Lower lobe of right lung (tissue), 2 donors: ENCODE data around the gene SMYD3. TPM values are rescaled to one million over a fixed set of nuclear protein-coding genes. Genes with fewer than 3 reads are reported as not detected.

Experiments
- ATAC-seq, 2 donors: fragments of 200-7000 bp; cut with Tn5 transposase; one replicate each; pipeline ENCODE4 v1.9.1; 2020 to 2022; ENCODE audit warnings: mild to moderate bottlenecking in 2 of 2, moderate library complexity in 2 of 2
- DNase-seq: peaks from one replicate; pipeline ENCODE4 v3.0.0-alpha.2; 2020
- H3K27ac ChIP-seq: fragments of 200-600 bp; one replicate; pipeline ENCODE4 v1.8.0; 2022
- H3K27me3 ChIP-seq: fragments of 200-600 bp; one replicate; pipeline ENCODE4 v1.8.0; 2022; ENCODE audit warnings: low read depth
- H3K36me3 ChIP-seq: fragments of 200-600 bp; one replicate; pipeline ENCODE4 v1.8.0; 2022; ENCODE audit warnings: mild to moderate bottlenecking
- H3K4me1 ChIP-seq: fragments of 200-600 bp; one replicate; pipeline ENCODE4 v1.8.0; 2022
- H3K4me3 ChIP-seq: fragments of 200-600 bp; one replicate; pipeline ENCODE4 v1.8.0; 2022; ENCODE audit warnings: mild to moderate bottlenecking
- H3K9me3 ChIP-seq: fragments of 200-600 bp; one replicate; pipeline ENCODE4 v1.8.0; 2022
- intact Hi-C: fragments of 100-400 bp; cut with DNase I; formaldehyde crosslinking; loops from one replicate; pipeline ENCODE4 v1.11.0; 2022
- total RNA-seq: library from RNA; stranded (reverse); fragmentation: NEBNext Ultra II Directional; extraction: Animal tissue kit (Norgen Biotek cat#: 25700); gene quantifications from one replicate; pipeline ENCODE4 v1.2.1, GENCODE V29; 2021
- TF ChIP-seq, protein P1 (sequence below): fragments of 200-600 bp; IDR thresholded peaks from one replicate; pipeline ENCODE4 v1.8.0; 2022; ENCODE audit warnings: antibody characterized with exemption, mild to moderate bottlenecking
- donor health status: DM: no; HTN: yes; CAD: no; lungs with severe emphysema.

Gene SMYD3
- total RNA-seq, 1 donor from 2014 or later = 20.5 TPM

DNA sequence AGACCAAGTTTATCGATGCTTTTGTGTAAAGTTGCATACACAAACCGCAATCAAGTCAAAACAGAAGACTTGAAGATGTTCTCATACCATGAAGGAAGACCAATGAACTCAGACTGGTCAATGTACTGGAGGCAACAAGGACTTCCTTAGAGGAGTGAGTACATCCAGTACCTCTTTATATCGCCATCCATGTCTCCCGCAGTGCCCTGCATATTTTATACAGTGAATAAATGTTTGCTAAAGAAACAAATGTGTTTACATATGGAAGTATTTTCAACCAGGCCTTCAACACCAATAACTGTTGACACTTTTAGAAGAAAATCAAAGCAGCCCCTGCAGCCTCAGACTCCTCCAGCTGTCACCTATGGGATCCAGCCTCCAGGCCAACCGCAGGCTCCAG, 125.6 kb downstream of the SMYD3 start:
- Histone ChIP-seq H3K9me3 (no peaks in the 10 kb centered on the region), H3K27me3 (no peaks in the 10 kb centered on the region), H3K27ac (no peak overlapping the region), H3K4me1 (no peaks in the 10 kb centered on the region), H3K36me3 (no peaks in the 10 kb centered on the region), H3K4me3 (no peak overlapping the region)
- ATAC-seq = no peak
- TF ChIP-seq, protein P1, sequence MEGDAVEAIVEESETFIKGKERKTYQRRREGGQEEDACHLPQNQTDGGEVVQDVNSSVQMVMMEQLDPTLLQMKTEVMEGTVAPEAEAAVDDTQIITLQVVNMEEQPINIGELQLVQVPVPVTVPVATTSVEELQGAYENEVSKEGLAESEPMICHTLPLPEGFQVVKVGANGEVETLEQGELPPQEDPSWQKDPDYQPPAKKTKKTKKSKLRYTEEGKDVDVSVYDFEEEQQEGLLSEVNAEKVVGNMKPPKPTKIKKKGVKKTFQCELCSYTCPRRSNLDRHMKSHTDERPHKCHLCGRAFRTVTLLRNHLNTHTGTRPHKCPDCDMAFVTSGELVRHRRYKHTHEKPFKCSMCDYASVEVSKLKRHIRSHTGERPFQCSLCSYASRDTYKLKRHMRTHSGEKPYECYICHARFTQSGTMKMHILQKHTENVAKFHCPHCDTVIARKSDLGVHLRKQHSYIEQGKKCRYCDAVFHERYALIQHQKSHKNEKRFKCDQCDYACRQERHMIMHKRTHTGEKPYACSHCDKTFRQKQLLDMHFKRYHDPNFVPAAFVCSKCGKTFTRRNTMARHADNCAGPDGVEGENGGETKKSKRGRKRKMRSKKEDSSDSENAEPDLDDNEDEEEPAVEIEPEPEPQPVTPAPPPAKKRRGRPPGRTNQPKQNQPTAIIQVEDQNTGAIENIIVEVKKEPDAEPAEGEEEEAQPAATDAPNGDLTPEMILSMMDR = no peak
- intact Hi-C loops = no loop called here
- DNase-seq = no peak

DNA sequence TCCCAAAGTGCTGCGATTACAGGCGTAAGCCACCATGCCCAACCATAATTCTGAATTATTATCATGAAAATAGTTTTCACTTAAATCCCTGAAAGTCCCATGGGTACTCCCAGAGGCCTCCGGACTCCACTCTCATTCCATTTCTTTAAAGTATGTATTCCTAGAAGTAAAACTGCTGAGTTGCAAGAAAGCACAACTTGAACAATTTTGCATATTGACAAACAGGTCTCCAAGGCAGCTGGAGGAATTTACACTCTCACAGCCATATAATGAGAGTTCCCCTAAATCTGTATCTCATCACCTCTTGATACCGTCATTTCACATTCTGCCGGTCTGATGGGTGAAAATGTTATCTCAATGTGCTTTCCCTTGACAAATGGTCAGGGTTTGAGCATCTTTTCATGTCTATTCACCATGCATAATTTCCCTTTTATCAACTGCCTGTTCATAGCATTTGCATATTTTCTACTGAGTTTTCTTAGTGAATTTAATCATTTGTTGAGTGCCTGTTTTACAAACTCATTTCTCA, 129.4 kb downstream of the SMYD3 start:
- intact Hi-C loops = no loop called here
- Histone ChIP-seq H3K9me3 (no peaks in the 10 kb centered on the region), H3K27me3 (no peaks in the 10 kb centered on the region), H3K4me1 (no peaks in the 10 kb centered on the region), H3K27ac (no peak overlapping the region), H3K36me3 (no peaks in the 10 kb centered on the region), H3K4me3 (no peak overlapping the region)
- ATAC-seq (no peak), DNase-seq (no peak)
- TF ChIP-seq, protein P1 = no peak

DNA sequence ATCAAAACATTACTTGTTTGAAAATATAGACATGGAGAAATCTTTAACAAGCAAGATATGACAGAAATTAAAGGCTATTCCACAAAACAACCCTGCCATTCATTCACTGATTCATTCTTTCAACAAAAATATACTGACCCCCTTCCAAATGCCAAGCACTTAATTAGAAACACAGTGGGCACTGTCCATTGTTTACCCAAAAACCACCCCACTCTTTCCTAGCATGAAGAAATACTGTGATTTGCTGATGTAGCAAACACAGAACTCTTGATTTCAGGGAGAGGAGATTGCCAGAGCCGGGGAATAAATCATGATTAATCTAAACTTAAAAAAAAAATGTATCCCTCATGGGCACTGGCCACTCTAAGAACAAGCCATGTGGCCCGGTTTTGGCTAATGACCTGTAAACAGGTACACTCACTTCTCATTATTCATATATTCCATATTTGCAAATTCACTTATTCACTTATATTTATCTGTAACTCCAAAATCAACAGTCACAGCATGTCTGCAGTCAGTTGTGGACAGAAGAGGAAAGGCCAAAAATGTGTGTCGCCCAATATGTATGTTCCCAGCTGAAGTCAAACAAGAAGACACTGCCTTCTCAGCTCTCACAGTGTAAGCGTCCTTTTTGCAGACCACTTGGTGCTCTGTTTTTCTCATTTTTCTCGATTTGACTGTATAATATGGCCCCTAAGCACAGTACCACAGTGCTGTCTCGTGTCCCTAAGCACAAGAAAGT, 133.1 kb downstream of the SMYD3 start:
- Histone ChIP-seq H3K9me3 (no peaks in the 10 kb centered on the region), H3K4me1 (no peaks in the 10 kb centered on the region), H3K4me3 (no peak overlapping the region), H3K27ac (no peak overlapping the region), H3K36me3 (no peaks in the 10 kb centered on the region), H3K27me3 (no peaks in the 10 kb centered on the region)
- DNase-seq = no peak
- no peak for ATAC-seq
- TF ChIP-seq, protein P1 = no peak
- intact Hi-C loops = no loop called here

DNA sequence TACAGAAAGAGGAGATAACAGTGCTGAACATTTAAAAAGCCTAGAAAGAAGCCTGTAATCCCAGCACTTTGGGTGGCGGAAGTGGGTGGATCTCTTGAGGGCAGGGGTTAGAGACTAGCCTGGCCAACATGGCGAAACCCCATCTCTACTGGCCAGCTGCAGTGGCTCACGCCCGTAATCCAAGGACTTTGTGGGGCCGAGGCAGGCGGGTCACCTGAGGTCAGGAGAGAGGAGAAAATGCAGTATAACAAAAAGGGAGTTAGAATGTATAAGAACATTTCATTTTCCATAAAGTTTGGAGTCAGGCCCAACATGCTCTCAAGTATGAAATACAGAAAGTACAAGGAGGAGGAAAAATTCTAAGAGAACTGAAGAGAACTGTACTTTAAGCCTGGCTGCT, 134.5 kb downstream of the SMYD3 start:
- H3K27me3 ChIP-seq = no peaks in the 10 kb centered on the region
- DNase-seq (no peak), ATAC-seq (no peak)
- H3K4me1 ChIP-seq = no peaks in the 10 kb centered on the region
- H3K36me3 ChIP-seq = no peaks in the 10 kb centered on the region
- H3K27ac ChIP-seq = no peak overlapping the region
- TF ChIP-seq, protein P1 = no peak
- no peak overlapping the region for H3K4me3 ChIP-seq
- intact Hi-C loops = no loop called here
- H3K9me3 ChIP-seq = no peaks in the 10 kb centered on the region

DNA sequence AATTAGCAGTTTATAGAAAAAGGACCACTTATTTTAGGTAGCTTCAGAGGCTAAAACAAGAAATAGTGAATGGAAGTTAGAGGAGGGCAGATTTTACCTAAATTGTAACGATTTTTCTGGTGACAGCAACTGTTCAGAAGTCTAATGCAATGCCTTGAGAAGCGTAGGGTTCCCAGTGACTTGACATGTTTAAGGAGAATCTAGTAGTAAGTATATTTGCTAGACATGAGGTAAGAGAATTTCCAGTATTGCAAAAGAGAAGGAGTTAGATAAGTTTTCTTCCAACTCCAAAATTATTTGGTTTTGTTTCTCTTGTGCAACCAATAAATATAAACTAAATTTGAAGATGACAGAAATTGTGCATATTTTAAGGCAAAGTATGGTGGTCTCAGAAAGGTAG, 140.0 kb downstream of the SMYD3 start:
- TF ChIP-seq, protein P1 = no peak
- Histone ChIP-seq H3K36me3 (no peaks in the 10 kb centered on the region), H3K27ac (no peak overlapping the region), H3K4me3 (no peak overlapping the region), H3K4me1 (no peaks in the 10 kb centered on the region), H3K9me3 (no peaks in the 10 kb centered on the region), H3K27me3 (no peaks in the 10 kb centered on the region)
- intact Hi-C loops = no loop called here
- ATAC-seq (no peak), DNase-seq (no peak)
